IMR-90 (cell line): ENCODE results near the gene POLRMT. TPM values are rescaled to one million over a fixed set of nuclear protein-coding genes. Genes with fewer than 3 reads are reported as not detected.

Experiments used
- ATAC-seq: fragments of 200-7000 bp; cut with Tn5 transposase; 2 replicates; pipeline ENCODE4 v1.9.1; 2020; ENCODE audit warnings: low read depth, mild to moderate bottlenecking, moderate library complexity
- BruUV-seq: library from RNA; stranded (reverse); fragments of 400-500 nt; replicated peaks from 2 replicates; lab custom pipeline; 2021; lab: Mats Ljungman, UMichigan
- CTCF ChIA-PET: fragments of 300-600 bp; formaldehyde crosslinking; extraction: SDS; loops from one replicate; lab custom pipeline; 2021; ENCODE audit warnings: antibody characterized with exemption; lab: Yijun Ruan, JAX
- POLR2A ChIA-PET: fragments of 300-600 bp; sonication (Branson Sonifier 250); formaldehyde crosslinking; loops from one replicate; lab custom pipeline; 2022; ENCODE audit warnings: antibody characterized with exemption; ENCODE audit not compliant: unreplicated experiment; lab: Charles Lee
- DNase-seq: peaks from one replicate; pipeline ENCODE4 v3.0.0; 2013
- H2AFZ ChIP-seq: replicated peaks from 2 replicates; pipeline ENCODE3; 2013; ENCODE audit warnings: low read length, mild to moderate bottlenecking; ENCODE audit not compliant: poor library complexity
- H2AK5ac ChIP-seq: 2 replicates; pipeline ENCODE4 v1.6.1; 2013; ENCODE audit warnings: low read depth, low read length, inconsistent platforms
- H2AK9ac ChIP-seq: replicated peaks from 2 replicates; pipeline ENCODE3; 2013; ENCODE audit warnings: mild to moderate bottlenecking, low read depth, low read length, moderate library complexity; ENCODE audit not compliant: poor library complexity
- H2BK120ac ChIP-seq: 2 replicates; pipeline ENCODE4 v1.6.1; 2013; ENCODE audit warnings: low read depth, low read length, inconsistent platforms
- H2BK15ac ChIP-seq: 3 replicates; pipeline ENCODE4 v1.6.1; 2013; ENCODE audit warnings: low read depth, low read length, inconsistent platforms
- H2BK20ac ChIP-seq: 2 replicates; pipeline ENCODE4 v1.6.1; 2013; ENCODE audit warnings: low read depth, mild to moderate bottlenecking, inconsistent platforms, low read length, moderate library complexity
- H2BK5ac ChIP-seq: 2 replicates; pipeline ENCODE4 v1.6.1; 2013; ENCODE audit warnings: mild to moderate bottlenecking, low read depth, low read length, inconsistent platforms; ENCODE audit not compliant: poor library complexity, severe bottlenecking
- H3K14ac ChIP-seq: replicated peaks from 2 replicates; pipeline ENCODE4 v1.6.1; 2013; ENCODE audit warnings: low read depth, low read length, inconsistent platforms
- H3K18ac ChIP-seq: 2 replicates; pipeline ENCODE4 v1.6.1; 2013; ENCODE audit warnings: low read depth, low read length, control low read depth
- H3K23ac ChIP-seq: 2 replicates; pipeline ENCODE4 v1.6.1; 2013; ENCODE audit warnings: low read depth, low read length, inconsistent platforms
- H3K27ac ChIP-seq: 2 replicates; pipeline ENCODE4 v1.5.1; 2013; ENCODE audit warnings: mild to moderate bottlenecking, control low read depth, low read length; ENCODE audit not compliant: insufficient read depth
- H3K27me3 ChIP-seq: 2 replicates; pipeline ENCODE4 v1.6.1; 2013; ENCODE audit warnings: low read length; ENCODE audit not compliant: control insufficient read depth, insufficient read depth
- H3K36me3 ChIP-seq: 2 replicates; pipeline ENCODE4 v1.6.1; 2013; ENCODE audit warnings: low read length, mixed read lengths; ENCODE audit not compliant: control insufficient read depth, insufficient read depth
- H3K4ac ChIP-seq: 2 replicates; pipeline ENCODE4 v1.6.1; 2013; ENCODE audit warnings: low read depth, low read length, inconsistent platforms
- H3K4me1 ChIP-seq: 2 replicates; pipeline ENCODE4 v1.6.1; 2013; ENCODE audit warnings: low read length, mixed read lengths; ENCODE audit not compliant: control insufficient read depth, insufficient read depth
- H3K4me2 ChIP-seq: 2 replicates; pipeline ENCODE4 v1.6.1; 2013; ENCODE audit warnings: low read depth, mild to moderate bottlenecking, control low read depth, low read length, moderate library complexity
- H3K4me3 ChIP-seq: 2 replicates; pipeline ENCODE4 v1.5.1; 2013; ENCODE audit warnings: low read depth, mild to moderate bottlenecking, control low read depth, low read length, moderate library complexity; ENCODE audit not compliant: insufficient read depth
- H3K56ac ChIP-seq: 2 replicates; pipeline ENCODE4 v1.6.1; 2013; ENCODE audit warnings: low read length, inconsistent platforms; ENCODE audit not compliant: insufficient read depth; ENCODE audit errors: extremely low read depth
- H3K79me1 ChIP-seq, 2 experiments: 2 replicates each; pipeline ENCODE4 v1.6.1; 2013; ENCODE audit warnings: low read length in 2 of 2, inconsistent platforms in 1 of 2, low read depth in 1 of 2
- H3K9ac ChIP-seq: 2 replicates; pipeline ENCODE4 v1.6.1; 2013; ENCODE audit warnings: low read depth, low read length, control low read depth
- H3K9me1 ChIP-seq: 2 replicates; pipeline ENCODE4 v1.6.1; 2013; ENCODE audit warnings: low read length, inconsistent platforms; ENCODE audit not compliant: insufficient read depth
- H3K9me3 ChIP-seq: 2 replicates; pipeline ENCODE4 v1.6.1; 2013; ENCODE audit warnings: low read length; ENCODE audit not compliant: control insufficient read depth, insufficient read depth
- H4K20me1 ChIP-seq: 2 replicates; pipeline ENCODE4 v1.6.1; 2013; ENCODE audit warnings: low read length, inconsistent platforms; ENCODE audit not compliant: insufficient read depth
- H4K5ac ChIP-seq: 2 replicates; pipeline ENCODE4 v1.6.1; 2013; ENCODE audit warnings: mild to moderate bottlenecking, low read depth, low read length, control low read depth
- H4K8ac ChIP-seq, 2 experiments: 2 replicates each; pipeline ENCODE4 v1.6.1; 2013; ENCODE audit warnings: low read depth in 2 of 2, low read length in 2 of 2, control low read depth in 1 of 2, inconsistent platforms in 1 of 2
- H4K91ac ChIP-seq: 2 replicates; pipeline ENCODE4 v1.6.1; 2013; ENCODE audit warnings: low read depth, low read length, inconsistent platforms; ENCODE audit not compliant: insufficient read depth
- CHD1 ChIP-seq: IDR thresholded peaks from 2 replicates; pipeline ENCODE4 v1.6.1; 2012; ENCODE audit warnings: low read depth, low read length, improper control_type of control experiment
- FOS ChIP-seq: fragments of 150-350 bp; IDR thresholded peaks from 2 replicates; pipeline ENCODE4 v1.6.1; 2016; ENCODE audit warnings: low read depth, low read length
- MXI1 ChIP-seq: IDR thresholded peaks from 2 replicates; pipeline ENCODE4 v1.6.1; 2012; ENCODE audit warnings: low read depth, mild to moderate bottlenecking, low read length, moderate library complexity, borderline replicate concordance
- NFE2L2 ChIP-seq: fragments of 150-350 bp; IDR thresholded peaks from 2 replicates; pipeline ENCODE4 v1.6.1; 2016; ENCODE audit warnings: low read depth, mild to moderate bottlenecking, low read length
- RAD21 ChIP-seq: IDR thresholded peaks from 2 replicates; pipeline ENCODE4 v1.6.1; 2012; ENCODE audit warnings: low read length, improper control_type of control experiment
- RFX5 ChIP-seq: IDR thresholded peaks from 2 replicates; pipeline ENCODE4 v1.8.0; 2012; ENCODE audit warnings: low read depth, mild to moderate bottlenecking, low read length, moderate library complexity
- SMC3 ChIP-seq: fragments of 150-350 bp; IDR thresholded peaks from 2 replicates; pipeline ENCODE4 v1.6.1; 2016; ENCODE audit warnings: low read depth, mild to moderate bottlenecking, antibody characterized with exemption, low read length, moderate library complexity
- USF2 ChIP-seq: fragments of 150-350 bp; IDR thresholded peaks from 2 replicates; pipeline ENCODE4 v1.6.1; 2017; ENCODE audit warnings: mild to moderate bottlenecking, antibody characterized with exemption, low read length, low read depth
- WGBS, 2 experiments: methylation state at CpG; one replicate each; pipeline versions ENCODE4 v1.1.5 to v1.1.7; 2013; ENCODE audit warnings: missing lambda C conversion rate in 2 of 2; ENCODE audit not compliant: insufficient read length in 1 of 2; ENCODE audit errors: extremely low coverage in 2 of 2; 5-methylcytosine and 5-hydroxymethylcytosine counted together
- dilution Hi-C: fragments of 300-500 bp; cut with HindIII; formaldehyde crosslinking; loops from one replicate; pipeline ENCODE4 v1.14.3; 2018; ENCODE audit warnings: low sequenced_read_pairs; ENCODE audit not compliant: unreplicated experiment
- in situ Hi-C: fragments of 300-500 bp; cut with MboI; formaldehyde crosslinking; loops from 3 replicates; pipeline ENCODE4 v1.14.3; 2019; ENCODE audit warnings: low sequenced_read_pairs, inconsistent platforms, mixed read lengths
- intact Hi-C: fragments of 100-400 bp; cut with micrococcal nuclease; formaldehyde crosslinking; loops from 2 replicates; pipeline ENCODE4 v1.10.0; 2022
- polyA plus RNA-seq, 3 experiments: library from polyadenylated mRNA; depleted of rRNA; stranded (reverse); fragments of >200 nt; gene quantifications; 2 replicates each; pipeline ENCODE4 v1.2.3, GENCODE V29; 2012; ENCODE audit warnings: low replicate concordance in 1 of 3
- total RNA-seq: library from RNA; depleted of rRNA; stranded (reverse); fragments of >200 nt; gene quantifications from 2 replicates; pipeline ENCODE4 v1.2.3, GENCODE V29; 2012
- TF ChIP-seq, protein P1 (sequence below): fragments of 150-350 bp; IDR thresholded peaks from 2 replicates; pipeline ENCODE4 v1.6.1; 2016; ENCODE audit warnings: low read depth, mild to moderate bottlenecking, low read length, moderate library complexity, borderline replicate concordance
- TF ChIP-seq, protein P2 (sequence below): conservative IDR thresholded peaks from 2 replicates; pipeline ENCODE4 v1.5.1; 2012; ENCODE audit warnings: mild to moderate bottlenecking, low read depth, low read length, improper control_type of control experiment

Gene POLRMT
- total and polyA plus RNA-seq, 2 of the 4 experiments (the other 2 are of a cell fraction), result 9.9 to 29.6 TPM

DNA sequence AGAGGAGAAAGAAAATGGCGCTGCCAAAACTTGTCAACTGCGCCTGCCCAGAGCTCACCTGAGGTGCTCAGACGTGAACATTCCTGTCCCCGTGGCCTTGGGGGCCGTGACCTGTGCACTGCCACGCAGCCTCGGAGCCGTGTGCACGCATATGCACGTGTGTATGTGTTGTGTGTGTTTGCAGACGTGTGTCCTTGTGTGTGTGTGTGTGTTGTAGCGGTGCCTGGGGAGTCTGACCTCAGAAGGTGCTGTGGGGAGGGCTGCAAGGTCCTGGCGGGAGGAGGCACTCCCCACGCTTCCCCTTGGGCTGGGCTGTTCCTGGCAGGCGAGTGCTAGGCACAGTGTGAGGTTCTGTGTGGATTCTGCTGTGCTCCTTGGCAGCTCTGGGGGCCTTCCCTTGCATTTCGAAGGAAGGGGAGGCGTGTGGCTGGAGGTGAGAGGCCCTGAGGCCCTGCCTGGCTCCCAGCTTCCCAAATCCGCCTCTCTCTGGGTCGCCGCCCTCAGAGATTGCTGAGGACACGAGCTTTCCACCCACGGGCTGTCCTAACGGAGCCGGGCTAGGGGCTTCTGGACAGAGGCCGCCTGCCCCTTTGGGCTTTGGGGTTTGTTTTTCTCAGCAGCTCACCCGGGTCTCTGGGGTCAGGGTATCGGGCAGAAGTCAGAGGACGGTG lies 56.4 kb downstream of the POLRMT start:
- Histone ChIP-seq H3K36me3 (peaks cover 17% of the 10 kb centered on the region; the same call in 1 of the 2 replicates), H3K4ac (no peak overlapping the region), H3K4me1 (peaks cover 20% of the 10 kb centered on the region), H3K9ac (no peak overlapping the region), H2AK9ac (no peak overlapping the region), H3K9me1 (peaks cover 7% of the 10 kb centered on the region; the same call in 1 of the 2 replicates), H2BK5ac (no peak overlapping the region), H4K91ac (no peak overlapping the region), H3K56ac (no peak overlapping the region), H2AK5ac (peak overlapping the region; percentile 39; the same call in 1 of the 2 replicates), H3K14ac (no peak overlapping the region), H3K27me3 (no peaks in the 10 kb centered on the region), H2BK20ac (no peak overlapping the region), H3K23ac (no peak overlapping the region), H3K4me3 (no peak overlapping the region), H3K79me1 (peaks cover 0 to 66% of the 10 kb centered on the region in 2 experiments; a peak in 2 of 4 replicates), H3K18ac (no peak overlapping the region), H2AFZ (no peak overlapping the region), H3K27ac (no peak overlapping the region), H4K5ac (no peak overlapping the region), H2BK120ac (no peak overlapping the region), H4K20me1 (peaks cover 83% of the 10 kb centered on the region), H2BK15ac (no peak overlapping the region), H3K9me3 (no peaks in the 10 kb centered on the region), H4K8ac (peak overlapping the region in 1 of 2 experiments; percentile 46; a peak in 1 of 4 replicates), H3K4me2 (no peak overlapping the region)
- POLR2A ChIA-PET, result no interaction called here
- TF ChIP-seq CHD1 (no peak), NFE2L2 (no peak), FOS (no peak), MXI1 (no peak), RAD21 (no peak), RFX5 (no peak), USF2 (no peak), SMC3 (no peak)
- TF ChIP-seq, protein P1, sequence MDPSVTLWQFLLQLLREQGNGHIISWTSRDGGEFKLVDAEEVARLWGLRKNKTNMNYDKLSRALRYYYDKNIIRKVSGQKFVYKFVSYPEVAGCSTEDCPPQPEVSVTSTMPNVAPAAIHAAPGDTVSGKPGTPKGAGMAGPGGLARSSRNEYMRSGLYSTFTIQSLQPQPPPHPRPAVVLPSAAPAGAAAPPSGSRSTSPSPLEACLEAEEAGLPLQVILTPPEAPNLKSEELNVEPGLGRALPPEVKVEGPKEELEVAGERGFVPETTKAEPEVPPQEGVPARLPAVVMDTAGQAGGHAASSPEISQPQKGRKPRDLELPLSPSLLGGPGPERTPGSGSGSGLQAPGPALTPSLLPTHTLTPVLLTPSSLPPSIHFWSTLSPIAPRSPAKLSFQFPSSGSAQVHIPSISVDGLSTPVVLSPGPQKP, result no peak
- TF ChIP-seq, protein P2, sequence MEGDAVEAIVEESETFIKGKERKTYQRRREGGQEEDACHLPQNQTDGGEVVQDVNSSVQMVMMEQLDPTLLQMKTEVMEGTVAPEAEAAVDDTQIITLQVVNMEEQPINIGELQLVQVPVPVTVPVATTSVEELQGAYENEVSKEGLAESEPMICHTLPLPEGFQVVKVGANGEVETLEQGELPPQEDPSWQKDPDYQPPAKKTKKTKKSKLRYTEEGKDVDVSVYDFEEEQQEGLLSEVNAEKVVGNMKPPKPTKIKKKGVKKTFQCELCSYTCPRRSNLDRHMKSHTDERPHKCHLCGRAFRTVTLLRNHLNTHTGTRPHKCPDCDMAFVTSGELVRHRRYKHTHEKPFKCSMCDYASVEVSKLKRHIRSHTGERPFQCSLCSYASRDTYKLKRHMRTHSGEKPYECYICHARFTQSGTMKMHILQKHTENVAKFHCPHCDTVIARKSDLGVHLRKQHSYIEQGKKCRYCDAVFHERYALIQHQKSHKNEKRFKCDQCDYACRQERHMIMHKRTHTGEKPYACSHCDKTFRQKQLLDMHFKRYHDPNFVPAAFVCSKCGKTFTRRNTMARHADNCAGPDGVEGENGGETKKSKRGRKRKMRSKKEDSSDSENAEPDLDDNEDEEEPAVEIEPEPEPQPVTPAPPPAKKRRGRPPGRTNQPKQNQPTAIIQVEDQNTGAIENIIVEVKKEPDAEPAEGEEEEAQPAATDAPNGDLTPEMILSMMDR, result no peak
- CTCF ChIA-PET, result interaction anchor here (0.6 kb wide), 1 partner anchor 49 kb away, joined by 6 read pairs; no protein-coding TSS in a partner anchor
- ATAC-seq, result no peak
- intact Hi-C loops, result no loop called here
- dilution Hi-C loops, result no loop called here
- DNase-seq, result no peak
- in situ Hi-C loops, result no loop called here
- BruUV-seq, result no TSS peak
- 91% methylated on average over 18 of the region's 28 CpGs; no CpG with 5 or more reads in 1 of the 2 experiments for WGBS, 2 experiments
